NCI-H146 (cell line): ENCODE results near the gene MALSU1.

Experiments used
- DNase-seq: peaks from one replicate; lab custom pipeline; 2025; lab: John Stamatoyannopoulos, UW

Gene MALSU1

GRCh38 chr7:23298885-23299769 is at the start of gene MALSU1:
Gene MALSU1 (plus strand): TSS chr7:23299339. CDS start chr7:23299353, 14 bp downstream.
- peak; percentile 98 for DNase-seq

DNA sequence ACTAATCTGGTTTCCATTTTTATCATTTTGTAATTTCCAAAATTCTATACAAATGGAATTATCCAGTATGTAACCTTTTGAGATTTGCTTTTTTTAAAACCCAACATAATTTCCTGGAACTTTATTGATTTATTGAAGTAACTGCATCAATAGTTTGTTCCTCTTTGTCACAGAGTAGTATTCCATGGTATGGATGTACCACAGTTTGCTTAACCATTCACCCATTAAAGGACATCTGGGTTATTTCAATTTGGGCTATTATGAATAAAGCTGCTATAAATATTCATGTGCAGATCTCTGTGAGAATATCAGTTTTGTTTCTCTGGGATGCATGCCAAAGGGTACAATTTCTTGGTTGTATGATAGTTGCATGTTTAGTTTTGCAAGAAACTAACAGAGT is 49.7 kb upstream of the MALSU1 start:
- no peak for DNase-seq

DNA sequence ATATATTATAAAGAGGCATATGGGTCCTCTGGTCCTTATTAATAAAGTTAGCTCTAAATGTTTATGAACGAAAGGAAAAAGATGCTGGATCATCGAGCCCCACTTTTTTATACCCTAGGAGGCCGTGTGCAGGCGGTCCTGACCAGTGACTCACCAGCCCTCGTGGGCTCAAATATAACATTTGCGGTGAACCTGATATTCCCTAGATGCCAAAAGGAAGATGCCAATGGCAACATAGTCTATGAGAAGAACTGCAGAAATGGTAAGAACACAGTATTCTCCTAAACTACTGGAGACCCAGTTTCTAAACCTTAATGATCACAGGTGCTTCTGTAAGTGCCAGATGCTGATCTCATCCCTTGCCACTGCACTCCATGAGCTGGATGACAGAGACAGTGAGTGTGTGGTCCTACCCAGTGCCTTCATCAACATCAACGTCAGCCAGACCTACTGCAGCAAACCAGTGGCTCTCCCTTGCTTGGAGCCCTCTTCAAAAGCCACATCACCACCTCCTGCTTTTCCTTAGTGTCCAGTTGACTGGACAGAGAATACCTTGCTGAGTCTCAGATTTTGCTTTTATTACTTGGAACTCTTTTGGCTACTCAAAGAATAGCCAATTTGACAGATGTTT is 45.0 kb upstream of the MALSU1 start:
- DNase-seq, result no peak

GRCh38 chr7:23256731-23257130 is 42.4 kb upstream of the MALSU1 start:
- DNase-seq, result no peak

DNA sequence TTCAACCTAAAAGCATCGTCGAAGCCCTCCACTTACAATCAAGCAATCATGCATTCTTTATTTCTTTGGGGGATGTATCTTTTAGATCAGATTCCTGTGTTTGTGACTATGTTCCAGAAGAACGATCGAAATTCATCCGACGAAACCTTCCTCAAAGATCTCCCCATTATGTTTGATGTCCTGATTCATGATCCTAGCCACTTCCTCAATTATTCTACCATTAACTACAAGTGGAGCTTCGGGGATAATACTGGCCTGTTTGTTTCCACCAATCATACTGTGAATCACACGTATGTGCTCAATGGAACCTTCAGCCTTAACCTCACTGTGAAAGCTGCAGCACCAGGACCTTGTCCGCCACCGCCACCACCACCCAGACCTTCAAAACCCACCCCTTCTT is 38.8 kb upstream of the MALSU1 start:
- DNase-seq, result no peak

GRCh38 chr7:23261843-23262452 is 37.2 kb upstream of the MALSU1 start:
- DNase-seq, result peak; percentile 63

GRCh38 chr7:23264916-23265458 is 34.2 kb upstream of the MALSU1 start:
- no peak for DNase-seq

- no peak for DNase-seq
Measured at GRCh38 chr7:23266918-23267317, 32.2 kb upstream of the MALSU1 start.

DNA sequence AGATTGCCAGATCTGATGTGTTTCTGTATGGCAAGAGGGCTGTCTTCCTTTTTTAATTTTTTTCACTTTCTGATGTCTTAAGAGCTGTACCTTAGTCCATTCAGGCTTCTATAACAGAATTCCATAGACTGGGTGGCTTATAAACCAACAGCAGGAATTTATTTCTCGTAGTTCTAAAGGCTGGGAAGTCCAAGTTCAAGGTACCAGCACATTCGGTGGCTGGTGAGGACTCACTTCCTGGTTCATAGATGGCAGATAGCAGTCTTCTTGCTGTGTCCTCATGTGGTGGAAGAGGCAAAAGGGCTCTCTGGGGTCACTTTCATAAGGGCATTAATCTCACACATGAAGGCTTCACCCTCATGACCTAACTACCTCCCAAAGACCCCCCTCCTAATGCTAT is 31.8 kb upstream of the MALSU1 start:
- DNase-seq, result no peak

GRCh38 chr7:23268167-23268566 is 31.0 kb upstream of the MALSU1 start:
- DNase-seq, result no peak

DNA sequence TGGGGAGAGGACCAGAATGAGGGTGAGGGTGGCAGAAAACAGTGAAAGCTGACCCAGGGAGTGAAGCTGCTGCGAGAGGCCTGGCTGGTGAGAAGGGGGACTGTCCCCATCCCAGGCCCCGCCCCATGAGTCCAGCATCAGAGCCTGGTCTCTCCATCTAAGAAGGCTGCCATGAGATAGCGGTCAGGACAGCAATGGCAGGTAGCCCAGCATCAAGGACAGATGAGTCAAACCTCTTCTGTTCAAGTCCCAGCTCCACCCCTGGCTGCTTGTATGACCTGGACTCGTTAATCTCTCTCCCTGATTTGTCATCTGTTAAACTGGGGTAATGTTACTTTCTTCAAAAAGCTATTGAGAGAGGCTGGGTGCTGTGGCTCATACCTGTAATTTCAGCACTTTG is 30.4 kb upstream of the MALSU1 start:
- no peak for DNase-seq

DNA sequence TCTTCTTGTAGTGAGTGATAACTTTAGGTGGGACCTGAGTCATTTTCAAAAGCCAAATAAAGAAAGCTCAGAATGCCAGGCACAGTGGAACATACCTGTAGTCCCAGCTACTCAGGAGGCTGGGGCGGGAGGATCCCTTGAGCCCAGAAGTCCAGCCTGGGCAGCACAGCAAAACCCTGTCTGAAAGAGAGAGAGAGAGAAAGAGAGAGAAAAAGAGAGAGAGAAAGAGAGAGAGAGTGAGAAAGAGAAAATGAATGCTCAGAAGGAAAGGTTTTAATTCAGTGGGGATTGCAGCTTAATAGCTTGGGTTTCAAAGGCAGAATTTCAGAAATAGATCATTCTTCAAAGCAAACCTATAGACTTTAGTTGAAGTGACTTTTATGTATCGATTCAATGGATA is 26.9 kb upstream of the MALSU1 start:
- DNase-seq, result no peak

- peak; percentile 96 for DNase-seq
Measured at GRCh38 chr7:23273141-23273599, 26.0 kb upstream of the MALSU1 start.

DNA sequence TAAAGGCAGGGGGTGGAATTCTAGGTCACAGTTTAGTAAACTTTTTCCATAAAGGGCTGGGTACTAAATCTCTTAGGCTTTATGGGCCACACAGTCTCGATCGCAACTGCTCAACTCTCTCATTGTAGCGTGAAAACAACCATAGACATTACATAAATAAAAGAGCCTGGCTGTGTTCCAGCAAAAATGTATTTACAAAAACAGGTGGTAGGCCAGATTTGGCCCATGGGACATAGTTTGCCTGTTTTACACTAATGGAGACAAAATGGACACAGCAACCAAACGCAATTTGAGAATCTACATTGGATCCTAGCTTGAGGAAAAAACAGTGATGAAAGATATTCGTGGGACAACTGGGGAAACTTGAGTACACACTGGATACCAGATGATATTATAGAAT is 23.2 kb upstream of the MALSU1 start:
- DNase-seq, result no peak

DNA sequence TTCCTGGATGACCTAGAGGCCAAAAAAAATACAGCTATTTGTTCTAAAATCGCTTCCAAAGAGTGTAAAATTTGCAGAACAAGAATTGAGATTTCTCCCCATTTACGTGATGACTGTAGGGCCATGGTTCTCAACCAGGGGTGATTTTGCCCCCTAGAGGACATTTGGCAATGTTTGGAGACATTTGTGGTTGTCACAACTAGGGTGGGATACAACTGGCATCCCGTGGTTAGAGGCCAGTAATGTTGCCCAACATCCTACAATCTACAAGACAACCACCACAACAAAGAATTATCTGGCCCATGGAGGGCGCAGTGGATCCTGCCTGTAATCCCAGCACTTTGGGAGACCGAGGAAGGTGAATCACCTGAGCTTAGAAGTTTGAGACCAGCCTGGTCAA is 22.8 kb upstream of the MALSU1 start:
- DNase-seq, result no peak

- no peak for DNase-seq
Measured at GRCh38 chr7:23276947-23277346, 22.2 kb upstream of the MALSU1 start.

GRCh38 chr7:23277359-23277989 is 21.7 kb upstream of the MALSU1 start:
- peak; percentile 67 for DNase-seq

- no peak for DNase-seq
Measured at GRCh38 chr7:23279819-23280525, 19.2 kb upstream of the MALSU1 start.

GRCh38 chr7:23283086-23283485 is 16.1 kb upstream of the MALSU1 start:
- DNase-seq, result no peak

DNA sequence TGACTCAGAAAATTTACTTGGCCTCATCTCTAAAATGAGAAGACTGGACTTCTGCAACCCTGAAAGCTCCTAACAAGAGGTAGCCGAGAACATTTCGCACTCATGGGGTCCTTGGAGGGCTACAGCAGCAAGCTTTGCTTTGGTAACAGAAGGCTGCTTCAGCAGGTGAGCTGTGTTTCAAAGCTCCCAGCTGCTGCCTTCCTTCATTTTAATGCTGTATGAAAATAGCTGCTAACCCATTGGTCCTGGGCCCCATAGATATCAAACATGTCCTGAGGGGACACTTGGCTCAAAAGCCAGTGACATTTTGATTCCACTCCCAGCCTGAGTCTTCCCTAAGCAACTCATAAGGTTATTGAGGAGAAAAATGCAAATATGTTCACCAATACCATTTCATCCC is 14.3 kb upstream of the MALSU1 start:
- DNase-seq, result no peak
